Measurements from ENCODE around the gene PCDHA4.
"Not testable (repeated sequence)": the region's sequence is repeated elsewhere in the genome, so short reads cannot be mapped to it uniquely, and the experiment has no call there.

PCDHA4 gene

GRCh38 chr5:140780512-140780911 lies 26.4 kb upstream of the PCDHA4 start:
- POLR2A ChIA-PET, result no interaction called here
- H3K4me3 ChIP-seq (ENCODE audit: low read depth, low read length), result no peak overlapping the region
- CTCF ChIA-PET, result no interaction called here
- no peaks in the 10 kb centered on the region for H3K36me3 ChIP-seq (ENCODE audit: control insufficient read depth in 2 of 2, insufficient read depth in 1 of 2, low read length in 2 of 2)
- TF ChIP-seq GLI4 (tag by site-specific recombination; IDR thresholded peaks at IDR 0.05) (no peak), ZNF529 (tag by site-specific recombination; IDR thresholded peaks at IDR 0.05; ENCODE audit: insufficient replicate concordance) (no peak), KLF10 (tag by site-specific recombination; IDR thresholded peaks at IDR 0.05) (no peak), ZNF404 (tag by site-specific recombination; IDR thresholded peaks at IDR 0.05) (no peak)
- no peak overlapping the region for H3K27ac ChIP-seq (ENCODE audit: extremely low read depth, low read depth, low read length)
- no peaks in the 10 kb centered on the region; the same call in 1 of the 2 replicates for H3K9me3 ChIP-seq (ENCODE audit: control insufficient read depth, insufficient read depth, low read depth, low read length)
- H3K4me1 ChIP-seq (ENCODE audit: control insufficient read depth, insufficient read depth, low read length), result no peaks in the 10 kb centered on the region

GRCh38 chr5:140785905-140786686 lies 20.8 kb upstream of the PCDHA4 start, which contains the start of gene PCDHA1:
TSS of gene PCDHA1 (plus strand) at chr5:140786140.
- H3K4me3 ChIP-seq (ENCODE audit: low read depth, low read length), result no peak within 1 kb of the TSS
- H3K4me1 ChIP-seq (ENCODE audit: control insufficient read depth, insufficient read depth, low read length), result no peaks in the 10 kb centered on the region
- H3K27ac ChIP-seq (ENCODE audit: extremely low read depth, low read depth, low read length), result no peak within 1 kb of the TSS
- no peaks in the 10 kb centered on the region for H3K9me3 ChIP-seq (ENCODE audit: control insufficient read depth, insufficient read depth, low read depth, low read length)
- CTCF ChIA-PET, result interaction anchor here (0.5 to 2.2 kb wide), 14 partner anchors 9 to 562 kb away, joined by 3 to 6 read pairs (median 3); partner anchors contain the start of genes PCDHA2 and PCDHA4
- TF ChIP-seq ZNF654 (tag by site-specific recombination; IDR thresholded peaks at IDR 0.05; ENCODE audit: low read depth), result peak; percentile 71
- TF ChIP-seq ATF2 (tag by site-specific recombination; IDR thresholded peaks at IDR 0.05; ENCODE audit: low read depth), result no peak
- POLR2A ChIA-PET, result no interaction called here
- H3K36me3 ChIP-seq (ENCODE audit: control insufficient read depth in 2 of 2, insufficient read depth in 1 of 2, low read length in 2 of 2), result no peaks in the 10 kb centered on the region

GRCh38 chr5:140787422-140787821 lies 19.4 kb upstream of the PCDHA4 start:
- H3K27ac ChIP-seq (ENCODE audit: extremely low read depth, low read depth, low read length); H3K4me1 ChIP-seq (ENCODE audit: control insufficient read depth, insufficient read depth, low read length); POLR2A ChIA-PET; H3K36me3 ChIP-seq (ENCODE audit: control insufficient read depth in 2 of 2, insufficient read depth in 1 of 2, low read length in 2 of 2); H3K9me3 ChIP-seq (ENCODE audit: control insufficient read depth, insufficient read depth, low read depth, low read length); H3K4me3 ChIP-seq (ENCODE audit: low read depth, low read length): not testable (repeated sequence)
- CTCF ChIA-PET, result interaction anchor here (0.6 to 1.4 kb wide), 3 partner anchors 28 to 54 kb away, joined by 3 read pairs; no protein-coding TSS in a partner anchor

- CTCF ChIA-PET, result interaction anchor here (0.6 to 1.4 kb wide), 3 partner anchors 12 to 54 kb away, joined by 3 to 4 read pairs (median 3); no protein-coding TSS in a partner anchor
- POLR2A ChIA-PET; H3K4me1 ChIP-seq (ENCODE audit: control insufficient read depth, insufficient read depth, low read length); H3K9me3 ChIP-seq (ENCODE audit: control insufficient read depth, insufficient read depth, low read depth, low read length); H3K4me3 ChIP-seq (ENCODE audit: low read depth, low read length); H3K27ac ChIP-seq (ENCODE audit: extremely low read depth, low read depth, low read length); H3K36me3 ChIP-seq (ENCODE audit: control insufficient read depth in 2 of 2, insufficient read depth in 1 of 2, low read length in 2 of 2): not testable (repeated sequence)
These were observed 18.9 kb upstream of the PCDHA4 start for GRCh38 chr5:140787849-140788504.

GRCh38 chr5:140791089-140791488 lies 15.8 kb upstream of the PCDHA4 start:
- ChIA-PET CTCF (no interaction called here), POLR2A (no interaction called here)
- no peaks in the 10 kb centered on the region for H3K9me3 ChIP-seq (ENCODE audit: control insufficient read depth, insufficient read depth, low read depth, low read length)

More at GRCh38 chr5:140791089-140791488, 15.8 kb upstream of the PCDHA4 start:
- Histone ChIP-seq H3K4me3 (ENCODE audit: low read depth, low read length) (no peak overlapping the region), H3K36me3 (ENCODE audit: control insufficient read depth in 2 of 2, insufficient read depth in 1 of 2, low read length in 2 of 2) (no peaks in the 10 kb centered on the region), H3K4me1 (ENCODE audit: control insufficient read depth, insufficient read depth, low read length) (no peaks in the 10 kb centered on the region), H3K27ac (ENCODE audit: extremely low read depth, low read depth, low read length) (no peak overlapping the region)
- 0 out of 2 replicates have a peak, but pooled peaks have one; percentile 22 for TF ChIP-seq SCRT2 (tag by site-specific recombination; IDR thresholded peaks at IDR 0.05)
- no peak for TF ChIP-seq KLF7 (tag by site-specific recombination; IDR thresholded peaks at IDR 0.05; ENCODE audit: borderline replicate concordance)
